ENCODE results near the gene CT45A7. TPM values are rescaled to one million over a fixed set of nuclear protein-coding genes. Genes with fewer than 3 reads are reported as not detected.
"Not testable (repeated sequence)": the region's sequence is repeated elsewhere in the genome, so short reads cannot be mapped to it uniquely, and the experiment has no call there.

The CT45A7 gene
- not detected in 2 replicates for total RNA-seq

GRCh38 chrX:135837180-135837579 is at the start of gene CT45A7:
CT45A7 (minus strand) TSS chrX:135837280; CDS start chrX:135833533, 3,747 bp downstream.
- not testable (repeated sequence) for H3K4me3 ChIP-seq (ENCODE audit: insufficient read depth, low read length); H3K9me3 ChIP-seq (ENCODE audit: low read depth, low read length); H2AFZ ChIP-seq (ENCODE audit: low read length); H3K27ac ChIP-seq (ENCODE audit: low read depth, low read length); H3K36me3 ChIP-seq (ENCODE audit: insufficient read depth, low read length); H3K4me2 ChIP-seq (ENCODE audit: insufficient read depth, low read length); H3K79me2 ChIP-seq (ENCODE audit: insufficient read depth, low read length); H4K20me1 ChIP-seq (ENCODE audit: insufficient read depth, low read length); DNase-seq (ENCODE audit: insufficient read length, low spot score, missing footprints); H3K27me3 ChIP-seq (ENCODE audit: insufficient read depth, low read length); H3K4me1 ChIP-seq (ENCODE audit: insufficient read depth, low read length)

GRCh38 chrX:135882741-135883140 is 45.7 kb upstream of the CT45A7 start:
- not testable (repeated sequence) for H3K4me3 ChIP-seq (ENCODE audit: insufficient read depth, low read length); H3K9me3 ChIP-seq (ENCODE audit: low read depth, low read length); H3K4me2 ChIP-seq (ENCODE audit: insufficient read depth, low read length); H4K20me1 ChIP-seq (ENCODE audit: insufficient read depth, low read length); H3K79me2 ChIP-seq (ENCODE audit: insufficient read depth, low read length); H2AFZ ChIP-seq (ENCODE audit: low read length); H3K27ac ChIP-seq (ENCODE audit: low read depth, low read length); H3K27me3 ChIP-seq (ENCODE audit: insufficient read depth, low read length); H3K4me1 ChIP-seq (ENCODE audit: insufficient read depth, low read length); DNase-seq (ENCODE audit: insufficient read length, low spot score, missing footprints); H3K36me3 ChIP-seq (ENCODE audit: insufficient read depth, low read length)

GRCh38 chrX:135871712-135872111 is 34.6 kb upstream of the CT45A7 start, which contains the start of gene CT45A9:
CT45A9 (minus strand) TSS chrX:135871812; CDS start chrX:135868061, 3,751 bp downstream.
- H3K4me3 ChIP-seq (ENCODE audit: insufficient read depth, low read length); H3K4me1 ChIP-seq (ENCODE audit: insufficient read depth, low read length); H2AFZ ChIP-seq (ENCODE audit: low read length); H3K9me3 ChIP-seq (ENCODE audit: low read depth, low read length); H3K27ac ChIP-seq (ENCODE audit: low read depth, low read length); DNase-seq (ENCODE audit: insufficient read length, low spot score, missing footprints); H3K27me3 ChIP-seq (ENCODE audit: insufficient read depth, low read length); H3K79me2 ChIP-seq (ENCODE audit: insufficient read depth, low read length); H3K36me3 ChIP-seq (ENCODE audit: insufficient read depth, low read length); H4K20me1 ChIP-seq (ENCODE audit: insufficient read depth, low read length); H3K4me2 ChIP-seq (ENCODE audit: insufficient read depth, low read length): not testable (repeated sequence)

GRCh38 chrX:135854438-135854837 is 17.4 kb upstream of the CT45A7 start, which contains the start of gene CT45A8:
CT45A8 (minus strand) TSS chrX:135854538; CDS start chrX:135850783, 3,755 bp downstream.
- H3K79me2 ChIP-seq (ENCODE audit: insufficient read depth, low read length); H4K20me1 ChIP-seq (ENCODE audit: insufficient read depth, low read length); H3K4me2 ChIP-seq (ENCODE audit: insufficient read depth, low read length); H3K4me1 ChIP-seq (ENCODE audit: insufficient read depth, low read length); H2AFZ ChIP-seq (ENCODE audit: low read length); H3K36me3 ChIP-seq (ENCODE audit: insufficient read depth, low read length); H3K9me3 ChIP-seq (ENCODE audit: low read depth, low read length); H3K4me3 ChIP-seq (ENCODE audit: insufficient read depth, low read length); DNase-seq (ENCODE audit: insufficient read length, low spot score, missing footprints); H3K27me3 ChIP-seq (ENCODE audit: insufficient read depth, low read length); H3K27ac ChIP-seq (ENCODE audit: low read depth, low read length): not testable (repeated sequence)

- not testable (repeated sequence) for DNase-seq (ENCODE audit: insufficient read length, low spot score, missing footprints); H3K27ac ChIP-seq (ENCODE audit: low read depth, low read length); H4K20me1 ChIP-seq (ENCODE audit: insufficient read depth, low read length); H3K27me3 ChIP-seq (ENCODE audit: insufficient read depth, low read length); H3K36me3 ChIP-seq (ENCODE audit: insufficient read depth, low read length); H2AFZ ChIP-seq (ENCODE audit: low read length); H3K4me3 ChIP-seq (ENCODE audit: insufficient read depth, low read length); H3K4me2 ChIP-seq (ENCODE audit: insufficient read depth, low read length); H3K9me3 ChIP-seq (ENCODE audit: low read depth, low read length); H3K79me2 ChIP-seq (ENCODE audit: insufficient read depth, low read length); H3K4me1 ChIP-seq (ENCODE audit: insufficient read depth, low read length)
Measured at GRCh38 chrX:135819912-135820311, 17.2 kb downstream of the CT45A7 start, which contains the start of gene CT45A2. CT45A2 (minus strand) TSS chrX:135820012; CDS start chrX:135816265, 3,747 bp downstream.

- not testable (repeated sequence) for H3K36me3 ChIP-seq (ENCODE audit: insufficient read depth, low read length); DNase-seq (ENCODE audit: insufficient read length, low spot score, missing footprints); H3K4me3 ChIP-seq (ENCODE audit: insufficient read depth, low read length); H4K20me1 ChIP-seq (ENCODE audit: insufficient read depth, low read length); H3K27ac ChIP-seq (ENCODE audit: low read depth, low read length); H3K79me2 ChIP-seq (ENCODE audit: insufficient read depth, low read length); H2AFZ ChIP-seq (ENCODE audit: low read length); H3K9me3 ChIP-seq (ENCODE audit: low read depth, low read length); H3K27me3 ChIP-seq (ENCODE audit: insufficient read depth, low read length); H3K4me2 ChIP-seq (ENCODE audit: insufficient read depth, low read length); H3K4me1 ChIP-seq (ENCODE audit: insufficient read depth, low read length)
Measured at GRCh38 chrX:135802687-135803086, 34.4 kb downstream of the CT45A7 start, which contains the start of gene CT45A6. CT45A6 (minus strand) TSS chrX:135802787; CDS start chrX:135798993, 3,794 bp downstream.

GRCh38 chrX:135785403-135785802 is 51.7 kb downstream of the CT45A7 start, which contains the start of gene CT45A5:
CT45A5 (minus strand) TSS chrX:135785503; CDS start chrX:135781729, 3,774 bp downstream.
- not testable (repeated sequence) for H3K79me2 ChIP-seq (ENCODE audit: insufficient read depth, low read length); H3K27ac ChIP-seq (ENCODE audit: low read depth, low read length); H3K4me1 ChIP-seq (ENCODE audit: insufficient read depth, low read length); H3K27me3 ChIP-seq (ENCODE audit: insufficient read depth, low read length); H3K36me3 ChIP-seq (ENCODE audit: insufficient read depth, low read length); H4K20me1 ChIP-seq (ENCODE audit: insufficient read depth, low read length); H2AFZ ChIP-seq (ENCODE audit: low read length); H3K4me2 ChIP-seq (ENCODE audit: insufficient read depth, low read length); H3K9me3 ChIP-seq (ENCODE audit: low read depth, low read length); DNase-seq (ENCODE audit: insufficient read length, low spot score, missing footprints); H3K4me3 ChIP-seq (ENCODE audit: insufficient read depth, low read length)

Other genes with a start within 250 kb of the CT45A7 start
- not detected in 2 replicates for gene CT45A1, start 123.6 kb downstream of the CT45A7 start, total RNA-seq
- gene CT45A3, start 69.1 kb downstream of the CT45A7 start, total RNA-seq = not detected in 2 replicates
- not detected in 2 replicates for gene CT45A5, start 51.8 kb downstream of the CT45A7 start, total RNA-seq
- gene CT45A6, start 34.5 kb downstream of the CT45A7 start, total RNA-seq = not detected in 2 replicates
- gene CT45A2, start 17.3 kb downstream of the CT45A7 start, total RNA-seq = not detected in 2 replicates
- not detected in 2 replicates for gene CT45A8, start 17.3 kb upstream of the CT45A7 start, total RNA-seq
- gene CT45A9, start 34.5 kb upstream of the CT45A7 start, total RNA-seq = not detected in 2 replicates
- gene CT45A10, start 56.2 kb upstream of the CT45A7 start, total RNA-seq = not detected in 2 replicates
- gene SAGE1, start 56.4 kb upstream of the CT45A7 start, total RNA-seq = not detected in 2 replicates
- gene MMGT1, start 136.7 kb upstream of the CT45A7 start, total RNA-seq = 25.0 and 26.5 TPM in 2 replicates
- 19.4 and 21.0 TPM in 2 replicates for gene SLC9A6, start 148.2 kb upstream of the CT45A7 start, total RNA-seq